Measurements from ENCODE around the gene ZNF423.

Gene ZNF423

GRCh38 chr16:49854188-49854795, 1.6 kb downstream of the ZNF423 start:
- no peak for TF ChIP-seq CTCF (conservative IDR thresholded peaks at IDR 0.05; ENCODE audit: low read length)
- peak overlapping the region; percentile 48 for H3K4me3 ChIP-seq (ENCODE audit: low read length)
- no peak for DNase-seq (ENCODE audit: low read depth)

- no peak for TF ChIP-seq CTCF (conservative IDR thresholded peaks at IDR 0.05; ENCODE audit: low read length)
- DNase-seq (ENCODE audit: low read depth): no peak
Observed at GRCh38 chr16:49852279-49852678, 3.6 kb downstream of the ZNF423 start.

GRCh38 chr16:49851468-49851787, 4.5 kb downstream of the ZNF423 start:
- no peak for TF ChIP-seq CTCF (conservative IDR thresholded peaks at IDR 0.05; ENCODE audit: low read length)
- DNase-seq (ENCODE audit: low read depth): no peak
- H3K4me3 ChIP-seq (ENCODE audit: low read length): no peak overlapping the region

More at GRCh38 chr16:49852279-49852678, 3.6 kb downstream of the ZNF423 start:
- H3K4me3 ChIP-seq (ENCODE audit: low read length): no peak overlapping the region

GRCh38 chr16:49850558-49851467, 5.1 kb downstream of the ZNF423 start:
- no peak for TF ChIP-seq CTCF (conservative IDR thresholded peaks at IDR 0.05; ENCODE audit: low read length)
- no peak for DNase-seq (ENCODE audit: low read depth)
- H3K4me3 ChIP-seq (ENCODE audit: low read length): no peak overlapping the region

- no peak for DNase-seq (ENCODE audit: low read depth)
Observed at GRCh38 chr16:49849754-49850108, 6.2 kb downstream of the ZNF423 start.

GRCh38 chr16:49849037-49849753, 6.7 kb downstream of the ZNF423 start:
- H3K4me3 ChIP-seq (ENCODE audit: low read length): no peak overlapping the region
- TF ChIP-seq CTCF (conservative IDR thresholded peaks at IDR 0.05; ENCODE audit: low read length): no peak
- DNase-seq (ENCODE audit: low read depth): no peak

More at GRCh38 chr16:49849754-49850108, 6.2 kb downstream of the ZNF423 start:
- no peak for TF ChIP-seq CTCF (conservative IDR thresholded peaks at IDR 0.05; ENCODE audit: low read length)
- H3K4me3 ChIP-seq (ENCODE audit: low read length): no peak overlapping the region
